Measurements from ENCODE around the gene CLIP1. TPM values are rescaled to one million over a fixed set of nuclear protein-coding genes. Genes with fewer than 3 reads are reported as not detected.
A peak's percentile ranks its signal among the peaks of the same experiment; 100 is the strongest.
"Not testable (repeated sequence)": the region's sequence is repeated elsewhere in the genome, so short reads cannot be mapped to it uniquely, and the experiment has no call there.

CLIP1 gene
- total and polyA plus RNA-seq, 7 donors = 16.8 to 257 (median 159) TPM

- Histone ChIP-seq H3K27me3 (no peaks in the 10 kb centered on the region), H3K9me3 (no peaks in the 10 kb centered on the region), H3K4me1 (peaks cover 0 to 40% (median 36%) of the 10 kb centered on the region in 4 donors), H3K27ac (peak overlapping the region; percentile 92 to 100 (median 100)), H3K36me3 (no peaks in the 10 kb centered on the region), H3K4me3 (peak overlapping the region; percentile 46 to 99 (median 84))
- 10 to 15% methylated on average over 21 of the region's 21 CpGs for WGBS, 2 donors
- DNase-seq = peak; percentile 69
- TF ChIP-seq EP300 (IDR thresholded peaks at IDR 0.05) (no peak), POLR2A (IDR thresholded peaks at IDR 0.05) (no peak), POLR2AphosphoS5 (IDR thresholded peaks at IDR 0.05) (peak in 1 of 4 donors; percentile 42)
- intact Hi-C loops (cut with DNase I) = loop anchor here (5.0 kb wide), 2 partner anchors 49 to 61 kb away; no protein-coding TSS in a partner anchor
Measured at GRCh38 chr12:122423258-122424165, 1.0 kb upstream of the CLIP1 start.

- DNase-seq = peak; percentile 72
- no peaks in the 10 kb centered on the region for H3K27me3 ChIP-seq
- H3K4me3 ChIP-seq = peak overlapping the region; percentile 46 to 99 (median 84)
- 0 to 1% methylated on average over 39 of the region's 39 CpGs for WGBS, 2 donors
- no peaks in the 10 kb centered on the region for H3K9me3 ChIP-seq
- TF ChIP-seq POLR2AphosphoS5 (IDR thresholded peaks at IDR 0.05) (peak in 1 of 4 donors; percentile 44), EP300 (IDR thresholded peaks at IDR 0.05) (no peak)
- no peaks in the 10 kb centered on the region for H3K36me3 ChIP-seq
- H3K4me1 ChIP-seq = peaks cover 0 to 47% (median 43%) of the 10 kb centered on the region in 4 donors
- intact Hi-C loops (cut with DNase I) = loop anchor here (5.0 kb wide), 2 partner anchors 50 to 60 kb away; no protein-coding TSS in a partner anchor
- peak overlapping the region; percentile 92 to 100 (median 100) for H3K27ac ChIP-seq
Measured at GRCh38 chr12:122422730-122423257, 325 bp upstream of the CLIP1 start.

GRCh38 chr12:122421187-122421820 lies 1.2 kb downstream of the CLIP1 start:
- peak overlapping the region; percentile 78 to 99 (median 88) for H3K4me3 ChIP-seq
- intact Hi-C loops (cut with DNase I) = loop anchor here (1.0 to 5.0 kb wide), 3 partner anchors 21 to 59 kb away; no protein-coding TSS in a partner anchor
- DNase-seq = peak; percentile 85
- H3K36me3 ChIP-seq = peaks cover 0 to 1% (median 0%) of the 10 kb centered on the region in 4 donors
- TF ChIP-seq CTCF (IDR thresholded peaks at IDR 0.05) = no peak
- peak in 2 of 4 donors; percentile 21 to 51 for TF ChIP-seq POLR2AphosphoS5 (IDR thresholded peaks at IDR 0.05)
- TF ChIP-seq EP300 (IDR thresholded peaks at IDR 0.05) = no peak
- peaks cover 0 to 61% (median 53%) of the 10 kb centered on the region in 4 donors for H3K4me1 ChIP-seq
- no peaks in the 10 kb centered on the region for H3K27me3 ChIP-seq
- 2 to 6% methylated on average over 14 of the region's 14 CpGs for WGBS, 2 donors
- peak overlapping the region; percentile 97 to 100 (median 100) for H3K27ac ChIP-seq
- no peaks in the 10 kb centered on the region for H3K9me3 ChIP-seq

GRCh38 chr12:122420471-122421162 lies 1.9 kb downstream of the CLIP1 start:
- intact Hi-C loops (cut with DNase I) = loop anchor here (1.0 to 5.0 kb wide), 3 partner anchors 20 to 58 kb away; no protein-coding TSS in a partner anchor
- WGBS, 2 donors = 75 to 80% methylated on average over 17 of the region's 17 CpGs

GRCh38 chr12:122419094-122419493 lies 3.4 kb downstream of the CLIP1 start:
- 91 to 93% methylated on average over 3 of the region's 3 CpGs for WGBS, 2 donors
- H3K4me1 ChIP-seq = peaks cover 0 to 70% (median 60%) of the 10 kb centered on the region in 4 donors
- H3K27ac ChIP-seq = peak overlapping the region; percentile 97 to 100 (median 100)
- peak; percentile 13 for DNase-seq
- intact Hi-C loops (cut with DNase I); H3K36me3 ChIP-seq; H3K27me3 ChIP-seq; H3K9me3 ChIP-seq; H3K4me3 ChIP-seq: not testable (repeated sequence)

More at GRCh38 chr12:122420471-122421162, 1.9 kb downstream of the CLIP1 start:
- H3K36me3 ChIP-seq = peaks cover 0 to 8% (median 0%) of the 10 kb centered on the region in 4 donors
- TF ChIP-seq CTCF (IDR thresholded peaks at IDR 0.05) (no peak), EP300 (IDR thresholded peaks at IDR 0.05) (no peak), POLR2A (IDR thresholded peaks at IDR 0.05) (no peak), POLR2AphosphoS5 (IDR thresholded peaks at IDR 0.05) (no peak)
- H3K4me1 ChIP-seq = peaks cover 0 to 67% (median 59%) of the 10 kb centered on the region in 4 donors
- H3K9me3 ChIP-seq = no peaks in the 10 kb centered on the region
- peak overlapping the region; percentile 78 to 99 (median 88) for H3K4me3 ChIP-seq
- H3K27me3 ChIP-seq = no peaks in the 10 kb centered on the region
- DNase-seq = peak; percentile 46
- peak overlapping the region; percentile 97 to 100 (median 100) for H3K27ac ChIP-seq

GRCh38 chr12:122415665-122416064 lies 6.8 kb downstream of the CLIP1 start:
- WGBS, 2 donors = 94 to 95% methylated on average over 7 of the region's 7 CpGs
- H3K4me3 ChIP-seq; H3K27me3 ChIP-seq; intact Hi-C loops (cut with DNase I); H3K9me3 ChIP-seq; H3K36me3 ChIP-seq; DNase-seq: not testable (repeated sequence)
- peak overlapping the region in 3 of 4 donors; percentile 9 to 100 (median 99) for H3K27ac ChIP-seq
- H3K4me1 ChIP-seq = peaks cover 0 to 82% (median 71%) of the 10 kb centered on the region in 4 donors

Data from sigmoid colon (tissue), 7 donors.